ENCODE measurements around the gene FER.

FER gene

DNA sequence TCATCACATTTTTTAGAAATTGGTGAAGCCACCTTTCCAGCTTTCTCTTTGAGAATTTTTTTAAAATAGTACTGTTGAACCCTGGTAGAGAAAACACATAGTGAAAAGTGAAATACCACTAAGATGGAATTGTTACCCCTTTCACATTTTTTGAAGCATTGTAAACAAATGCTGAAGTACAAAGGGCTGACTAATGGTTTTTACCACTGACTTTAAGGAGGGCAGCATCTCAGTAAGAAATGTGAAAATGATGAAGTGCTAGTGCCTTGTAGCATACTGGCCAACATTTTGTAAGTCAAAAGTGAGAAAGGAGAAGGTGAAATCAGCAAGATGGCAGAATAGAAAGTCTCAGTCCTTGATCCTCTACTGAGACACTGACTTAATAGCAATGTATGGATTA is 341.5 kb downstream of the FER start:
- FAIRE-seq (no peak), DNase-seq (ENCODE audit: insufficient read length, low spot score) (no peak)

DNA sequence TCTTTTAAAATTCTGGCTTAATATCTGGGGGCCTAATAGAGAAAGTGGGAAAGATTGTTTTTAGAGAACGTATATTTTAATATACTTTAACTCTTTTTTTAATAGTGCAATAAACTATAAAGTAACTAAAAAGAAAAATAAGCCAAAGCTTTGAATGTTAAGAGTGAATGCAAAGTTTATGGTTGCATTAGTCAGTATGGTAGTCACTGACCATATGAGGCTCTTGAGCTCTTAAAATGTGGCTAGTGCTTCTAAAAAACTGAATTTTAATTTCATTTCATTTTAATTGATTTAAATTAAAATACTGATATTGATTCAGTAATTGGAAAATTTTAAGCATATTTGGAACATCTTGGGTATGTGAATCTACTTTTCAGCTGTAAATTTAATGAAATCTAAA is 351.4 kb downstream of the FER start:
- DNase-seq (ENCODE audit: insufficient read length, low spot score) (no peak), FAIRE-seq (no peak)

DNA sequence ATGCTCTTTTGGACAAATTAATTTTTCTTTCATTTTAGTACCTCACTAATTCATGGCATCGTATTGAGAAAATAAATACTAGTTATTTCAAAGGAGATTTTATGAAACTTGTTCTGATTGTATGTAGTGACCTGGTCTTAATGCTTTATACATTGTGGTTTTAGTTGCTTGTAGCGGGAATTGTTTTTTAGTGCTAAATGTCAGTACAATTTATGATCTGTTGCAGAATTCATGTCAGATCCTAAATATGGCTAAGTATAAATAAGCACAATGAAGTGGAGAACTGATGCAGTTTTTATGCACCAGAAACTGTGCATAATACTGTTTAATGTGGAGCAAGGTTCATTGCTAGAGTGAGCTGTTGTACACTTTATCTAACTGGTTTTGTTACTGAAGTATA is 353.3 kb downstream of the FER start:
- DNase-seq (ENCODE audit: insufficient read length, low spot score): no peak
- FAIRE-seq: no peak

DNA sequence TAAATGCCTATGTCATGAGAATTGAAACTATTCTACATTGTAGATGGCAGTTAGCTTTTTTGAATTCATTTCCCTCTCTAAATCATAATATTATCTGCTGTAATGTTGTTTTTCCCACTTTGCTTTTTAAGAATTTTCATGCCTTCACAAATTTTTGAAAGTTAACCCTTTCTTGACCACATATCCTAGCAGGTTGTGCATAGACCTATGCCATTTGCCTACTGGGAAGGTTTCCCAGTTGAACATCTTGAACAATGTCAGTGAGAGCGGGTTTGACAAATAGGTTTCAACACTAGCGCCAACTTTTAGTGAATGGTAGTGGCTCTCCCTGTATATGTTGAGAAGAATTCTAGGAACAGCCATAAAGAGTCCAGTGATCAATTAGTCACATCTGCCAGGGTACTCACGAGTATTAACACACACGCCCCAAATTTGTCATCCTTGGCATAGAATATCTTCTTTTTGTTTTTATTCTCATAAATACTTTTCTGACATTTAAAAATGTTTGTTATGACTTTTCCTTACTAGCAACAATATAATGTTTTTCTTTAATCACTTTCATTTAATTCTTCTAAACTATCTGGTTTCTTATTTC is 354.5 kb downstream of the FER start:
- FAIRE-seq: no peak
- no peak for DNase-seq (ENCODE audit: insufficient read length, low spot score)

DNA sequence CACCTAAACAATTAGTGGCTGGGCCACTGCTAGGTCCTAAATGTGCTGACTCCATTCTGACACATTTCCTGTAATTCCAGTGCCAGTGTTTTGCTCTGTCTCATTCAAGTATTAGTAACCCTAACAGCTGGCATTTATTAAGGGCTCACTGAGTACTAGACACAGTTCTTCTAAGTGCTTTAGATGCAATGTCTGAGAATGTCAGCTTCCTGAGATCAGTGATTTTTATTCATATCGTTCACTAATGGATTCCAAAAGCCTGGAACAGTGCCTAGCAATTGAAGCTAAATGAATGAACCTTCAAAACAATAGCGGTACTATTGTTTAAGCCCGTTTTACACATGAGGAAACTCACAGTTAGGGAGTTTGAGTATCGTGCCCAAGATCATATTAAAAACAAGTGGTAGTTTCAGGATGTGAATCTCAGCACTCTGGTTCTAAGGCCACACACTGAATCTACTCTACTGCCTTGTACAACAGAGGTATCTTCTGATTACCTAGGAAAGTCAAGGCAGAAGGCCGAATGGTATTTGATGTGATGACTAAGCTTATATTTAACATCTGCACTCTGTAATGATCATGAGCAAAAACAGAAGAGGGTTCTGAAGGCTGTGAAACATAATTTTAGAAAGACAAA is 358.1 kb downstream of the FER start:
- DNase-seq (ENCODE audit: insufficient read length, low spot score): no peak
- no peak for FAIRE-seq

DNA sequence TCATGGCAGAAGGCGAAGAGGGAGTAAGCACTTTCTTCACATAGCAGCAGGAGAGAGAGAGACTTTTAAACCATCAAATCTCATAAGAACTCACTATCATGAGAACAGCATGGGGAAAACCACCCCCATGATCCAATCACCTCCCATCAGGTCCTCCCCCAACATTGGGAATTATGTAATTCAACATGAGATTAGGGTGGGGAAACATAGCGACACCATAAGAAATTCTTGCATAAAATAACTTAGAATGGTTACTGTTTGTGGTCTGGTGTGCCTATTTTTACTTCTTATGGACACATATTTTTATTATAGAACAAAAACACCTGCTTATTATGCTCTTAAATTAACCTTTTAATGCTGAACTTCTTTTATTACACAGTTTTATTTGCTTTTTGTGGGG is 364.0 kb downstream of the FER start:
- DNase-seq (ENCODE audit: insufficient read length, low spot score) (no peak), FAIRE-seq (no peak)

DNA sequence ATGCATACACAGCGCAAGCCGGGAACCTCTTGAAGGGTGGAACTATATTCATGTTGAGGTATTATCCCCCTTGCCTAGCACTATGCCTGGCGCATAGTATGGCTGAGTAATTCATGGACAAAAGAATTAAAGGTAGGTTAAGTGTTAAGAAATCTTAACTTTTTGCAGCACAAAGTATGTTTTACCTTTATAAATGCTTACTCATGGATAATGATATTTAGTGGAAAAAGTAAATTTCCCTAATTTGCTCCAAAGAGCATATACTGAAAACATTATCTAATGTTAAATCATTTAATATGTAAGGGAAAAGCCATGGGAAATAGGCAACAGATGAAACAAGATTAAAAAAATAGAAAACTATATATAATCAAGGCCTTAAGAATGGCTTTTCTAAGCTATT is 365.9 kb downstream of the FER start:
- FAIRE-seq (no peak), DNase-seq (ENCODE audit: insufficient read length, low spot score) (no peak)

DNA sequence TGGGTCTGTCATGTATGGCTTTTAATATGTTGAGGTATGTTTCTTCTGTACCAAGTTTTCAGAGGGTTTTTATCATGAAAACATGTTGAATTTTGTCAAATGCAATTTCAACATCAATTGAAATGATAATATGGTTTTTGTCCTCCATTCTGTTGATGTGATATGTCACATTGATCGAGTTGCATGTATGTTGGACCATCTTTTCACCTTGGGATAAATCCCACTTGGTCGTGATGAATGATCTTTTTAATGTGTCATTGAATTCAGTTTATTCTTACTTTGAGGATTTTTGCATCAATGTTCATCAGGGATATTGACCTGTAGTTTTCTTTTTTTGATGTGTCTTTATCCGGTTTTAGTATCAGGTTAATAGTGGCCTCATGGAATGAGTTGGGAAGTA is 373.5 kb downstream of the FER start:
- DNase-seq (ENCODE audit: insufficient read length, low spot score) (no peak), FAIRE-seq (no peak)

DNA sequence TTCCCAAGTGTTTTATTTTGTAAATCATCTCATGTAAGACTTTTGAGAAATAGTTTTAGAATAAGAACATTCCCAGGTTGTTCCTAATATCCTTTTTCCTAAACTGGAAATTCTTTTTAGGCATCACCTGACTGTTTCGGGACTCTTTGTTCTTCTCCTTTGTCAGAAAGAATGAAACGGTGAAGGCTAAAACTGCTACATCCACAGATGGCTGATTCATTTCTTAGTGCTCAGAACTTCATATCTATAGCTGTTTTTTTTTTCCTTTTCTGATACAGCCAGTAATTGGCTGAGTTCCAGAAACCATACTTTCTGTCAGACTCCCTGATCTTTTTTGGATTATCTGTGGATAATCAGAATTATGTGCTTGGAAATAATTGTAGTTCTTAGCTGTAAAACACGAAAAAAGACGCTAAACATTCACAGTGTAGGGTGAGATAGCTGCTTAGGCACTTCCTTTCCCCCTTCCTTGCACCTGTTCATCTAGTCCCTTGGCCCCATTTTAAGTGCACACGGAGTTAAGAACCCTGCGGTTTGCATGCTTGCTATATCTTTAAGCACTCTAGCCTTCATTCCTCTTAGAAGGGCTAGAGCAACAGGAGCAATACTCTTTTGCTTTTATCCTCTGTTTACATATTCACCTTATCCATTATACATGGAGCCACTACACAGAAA is 378.2 kb downstream of the FER start:
- peak; percentile 49 for FAIRE-seq

DNA sequence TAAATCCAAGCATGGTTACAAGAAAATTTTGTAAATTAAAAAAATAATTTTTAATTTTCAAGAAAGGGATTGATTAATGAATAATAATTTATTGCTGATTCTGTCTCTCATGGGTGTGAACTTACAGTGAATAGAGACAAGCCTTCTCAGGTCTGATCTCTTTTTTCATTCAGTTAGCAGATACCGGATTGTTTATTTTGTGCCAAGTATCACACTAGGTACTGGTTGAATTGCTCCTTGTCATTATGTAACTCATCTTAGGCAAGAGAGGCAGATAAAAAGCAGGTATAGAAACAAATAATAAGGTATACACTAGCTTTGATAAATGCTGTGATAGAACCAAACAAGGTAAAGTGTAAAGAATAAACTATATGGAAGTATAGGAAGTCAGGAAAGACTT is 378.8 kb downstream of the FER start:
- no peak for FAIRE-seq
- DNase-seq (ENCODE audit: insufficient read length, low spot score): no peak

More for the DNA sequence above, 378.2 kb downstream of the FER start:
- no peak for DNase-seq (ENCODE audit: insufficient read length, low spot score)

DNA sequence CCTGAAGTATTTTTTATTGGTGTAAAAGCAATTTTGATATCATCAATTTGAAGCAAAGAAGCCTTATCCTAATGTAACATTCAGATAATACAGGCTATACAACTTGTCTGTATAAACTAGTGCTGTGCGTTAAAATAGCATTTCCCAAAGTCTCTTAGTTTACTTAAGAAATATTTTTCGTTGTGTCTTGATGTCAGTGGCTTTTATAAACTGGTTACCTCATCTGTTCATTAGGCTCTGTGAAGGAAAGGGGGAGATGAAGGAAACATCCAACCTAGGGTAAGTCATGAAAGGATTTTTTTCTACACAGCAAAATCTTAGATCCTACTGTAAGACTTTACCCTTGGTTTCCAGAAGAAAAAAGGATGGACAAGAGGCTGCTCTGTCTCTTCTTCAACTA is 389.2 kb downstream of the FER start:
- DNase-seq (ENCODE audit: insufficient read length, low spot score) (no peak), FAIRE-seq (no peak)

DNA sequence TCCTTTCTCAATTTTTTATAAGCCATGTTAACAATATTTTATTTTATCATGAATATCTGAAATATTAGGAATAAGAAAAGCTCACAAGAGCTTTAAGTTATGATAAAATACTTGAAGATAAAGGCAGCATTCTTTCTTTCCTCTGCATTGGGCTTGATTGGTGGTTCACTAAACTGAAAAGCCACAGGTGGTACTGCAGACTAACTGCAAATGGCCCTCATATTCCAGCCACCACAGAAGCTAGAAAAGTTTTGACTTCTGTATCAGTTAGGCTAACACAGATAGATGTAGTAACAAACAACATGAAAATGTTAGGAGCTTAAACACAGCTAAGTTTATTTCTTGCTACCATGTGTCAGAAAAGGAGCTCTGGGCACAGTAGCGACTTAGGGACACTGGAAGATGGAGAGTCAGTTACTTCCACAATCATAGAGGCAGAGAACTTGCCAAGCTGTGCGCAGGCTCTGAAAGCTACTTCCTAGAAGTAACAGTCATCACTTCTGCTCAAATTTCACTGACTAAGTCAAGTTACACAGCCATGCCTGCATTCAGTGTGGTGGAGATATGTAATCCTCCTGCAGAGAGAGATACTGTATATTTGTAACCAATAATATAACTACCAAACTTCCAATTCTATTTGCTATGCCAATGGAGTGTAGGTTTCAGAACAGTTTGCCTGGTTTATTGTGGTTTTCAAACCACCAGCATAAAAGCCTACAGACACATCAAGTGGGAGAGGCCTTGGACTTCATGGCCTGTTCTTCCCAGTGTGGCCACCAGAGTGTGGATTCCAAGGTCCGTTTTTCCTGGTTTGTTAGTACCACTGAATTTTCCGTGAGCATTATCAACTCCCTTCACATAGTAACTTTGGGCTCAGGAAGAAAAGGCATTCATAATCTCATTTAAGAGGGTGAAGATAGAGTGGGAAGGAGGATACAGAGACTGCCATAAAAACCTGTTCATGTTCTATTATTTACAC is 393.8 kb downstream of the FER start:
- no peak for DNase-seq (ENCODE audit: insufficient read length, low spot score)
- FAIRE-seq: no peak

DNA sequence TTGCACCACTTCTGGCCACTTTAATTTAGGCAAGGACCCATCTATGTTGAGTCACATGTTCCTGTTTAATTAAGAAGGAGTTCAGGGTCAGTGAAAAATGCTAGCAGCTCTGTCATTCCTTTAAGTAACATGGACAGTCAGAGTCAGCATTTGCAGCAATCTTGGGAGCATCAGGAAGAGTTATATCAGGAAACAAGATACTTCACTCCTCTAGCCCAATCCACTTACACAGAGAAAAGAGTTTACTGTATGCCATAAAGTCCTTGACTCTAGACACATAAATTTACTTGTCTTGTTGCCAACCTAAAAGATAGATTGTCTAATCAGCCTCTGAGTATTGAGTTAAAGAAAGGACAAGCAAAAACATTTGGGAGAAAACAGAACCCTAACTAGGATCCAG is 395.3 kb downstream of the FER start:
- FAIRE-seq (no peak), DNase-seq (ENCODE audit: insufficient read length, low spot score) (no peak)

DNA sequence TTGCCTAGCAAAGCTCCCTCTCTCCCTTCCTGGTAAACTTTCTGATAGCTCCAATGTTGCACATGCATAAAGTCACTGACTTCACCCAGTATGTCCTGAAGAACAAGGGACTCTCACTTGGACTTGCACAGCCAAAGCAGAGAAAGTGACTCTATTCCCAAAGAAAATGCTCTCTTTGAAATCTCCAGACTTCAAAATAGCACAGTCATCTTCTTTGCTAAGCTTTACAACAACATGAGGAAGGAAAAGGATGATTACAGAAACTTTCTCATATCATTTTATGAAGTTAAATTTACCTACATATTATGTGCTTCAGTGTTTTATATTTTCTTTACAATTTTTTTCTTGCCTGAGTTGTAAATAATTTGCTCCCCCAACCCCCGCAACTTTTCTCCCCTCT is 397.4 kb downstream of the FER start:
- FAIRE-seq: no peak

DNA sequence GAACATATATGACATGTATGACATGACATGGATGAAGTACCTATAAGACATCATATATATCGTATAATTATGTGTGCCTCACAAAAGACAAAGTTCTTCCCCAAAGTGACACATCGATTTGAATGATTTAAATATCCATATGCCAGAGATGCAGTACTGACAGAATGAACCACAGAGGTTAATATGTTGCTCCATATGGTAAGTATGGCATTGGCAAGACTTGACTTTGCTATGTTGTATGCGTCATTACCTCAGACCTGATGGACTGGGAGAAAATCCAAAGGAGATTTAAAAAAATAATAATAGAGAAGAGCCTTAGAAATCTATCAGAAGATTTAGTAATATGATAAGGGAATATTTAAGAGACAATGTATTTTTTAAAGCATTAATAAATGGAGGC is 398.9 kb downstream of the FER start:
- FAIRE-seq (no peak), DNase-seq (ENCODE audit: insufficient read length, low spot score) (no peak)

More for the DNA sequence above, 397.4 kb downstream of the FER start:
- DNase-seq (ENCODE audit: insufficient read length, low spot score): no peak

DNA sequence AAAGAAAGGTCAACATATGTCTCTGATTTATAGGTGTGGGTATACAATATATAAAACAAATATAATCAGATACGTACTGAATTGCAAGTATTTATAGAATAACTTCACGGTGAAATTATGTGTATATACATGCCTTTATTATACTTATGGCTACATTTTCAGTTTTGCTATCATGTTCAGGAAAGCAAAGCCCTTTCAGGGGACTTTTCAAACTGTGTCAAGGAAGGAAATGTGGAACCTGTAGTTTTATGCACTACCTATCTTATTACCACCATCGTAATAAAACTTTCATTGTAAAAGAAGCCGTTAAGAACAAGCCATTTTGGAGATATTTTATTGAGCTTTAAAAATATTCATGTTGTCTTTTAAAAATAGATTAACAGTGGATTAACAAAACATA is 404.9 kb downstream of the FER start:
- DNase-seq (ENCODE audit: insufficient read length, low spot score) (no peak), FAIRE-seq (no peak)

DNA sequence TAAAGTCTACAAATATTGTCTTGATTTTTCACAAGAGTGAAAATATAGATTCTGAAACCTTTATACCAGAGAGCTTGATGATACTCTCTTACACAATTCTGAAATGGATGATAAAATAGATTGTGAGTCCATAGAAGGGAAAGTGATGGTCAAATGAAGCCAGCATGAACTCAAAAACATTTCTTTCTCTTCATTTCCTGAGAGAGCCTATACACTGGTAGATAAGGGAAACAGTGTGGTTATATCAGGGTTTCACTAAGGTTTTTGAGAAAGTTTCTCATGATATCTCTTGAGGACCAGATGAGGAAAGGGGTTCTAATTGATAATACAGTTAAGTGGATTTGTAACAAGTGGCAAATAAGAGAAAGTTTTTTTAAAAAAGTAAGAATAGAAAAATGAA is 407.9 kb downstream of the FER start:
- FAIRE-seq (no peak), DNase-seq (ENCODE audit: insufficient read length, low spot score) (no peak)

DNA sequence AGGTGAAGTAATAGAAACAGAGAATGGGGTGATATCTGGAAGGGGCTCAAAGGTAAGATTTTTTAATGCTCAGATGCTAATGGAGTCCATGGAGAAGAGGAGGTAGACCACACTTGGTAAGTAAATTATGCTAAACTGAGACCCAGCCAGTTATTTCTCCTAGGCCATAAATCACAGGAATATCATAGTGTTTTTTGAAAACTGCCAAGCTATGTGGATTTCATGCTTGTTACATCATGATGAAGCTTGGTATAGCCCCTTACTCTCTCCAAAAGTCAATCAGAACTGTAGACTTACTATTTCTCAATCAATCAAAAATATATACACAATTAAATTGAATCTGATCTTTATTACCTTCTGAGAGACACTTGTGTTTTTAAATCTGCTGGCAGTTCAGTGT is 409.2 kb downstream of the FER start:
- FAIRE-seq (no peak), DNase-seq (ENCODE audit: insufficient read length, low spot score) (no peak)

DNA sequence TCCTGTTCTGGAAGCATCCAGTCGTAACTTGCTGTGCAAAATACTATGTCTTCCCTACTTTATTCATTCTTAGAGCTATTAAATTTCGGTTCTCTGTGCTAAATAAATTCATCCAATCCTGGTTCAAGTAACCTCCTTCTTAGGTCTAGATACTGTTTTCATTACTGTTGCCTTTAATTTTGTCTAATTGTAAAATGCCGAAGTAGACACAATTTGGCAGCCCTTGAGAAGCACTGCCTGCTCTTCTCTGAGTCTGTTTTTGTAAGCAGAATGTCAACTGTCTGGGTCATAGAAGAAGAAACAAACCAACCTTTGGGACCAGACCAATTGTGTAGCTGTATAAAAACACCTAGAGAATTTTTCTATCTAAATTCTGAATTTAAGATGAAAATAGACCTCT is 412.8 kb downstream of the FER start:
- FAIRE-seq (peak; percentile 42), DNase-seq (ENCODE audit: insufficient read length, low spot score) (no peak)

DNA sequence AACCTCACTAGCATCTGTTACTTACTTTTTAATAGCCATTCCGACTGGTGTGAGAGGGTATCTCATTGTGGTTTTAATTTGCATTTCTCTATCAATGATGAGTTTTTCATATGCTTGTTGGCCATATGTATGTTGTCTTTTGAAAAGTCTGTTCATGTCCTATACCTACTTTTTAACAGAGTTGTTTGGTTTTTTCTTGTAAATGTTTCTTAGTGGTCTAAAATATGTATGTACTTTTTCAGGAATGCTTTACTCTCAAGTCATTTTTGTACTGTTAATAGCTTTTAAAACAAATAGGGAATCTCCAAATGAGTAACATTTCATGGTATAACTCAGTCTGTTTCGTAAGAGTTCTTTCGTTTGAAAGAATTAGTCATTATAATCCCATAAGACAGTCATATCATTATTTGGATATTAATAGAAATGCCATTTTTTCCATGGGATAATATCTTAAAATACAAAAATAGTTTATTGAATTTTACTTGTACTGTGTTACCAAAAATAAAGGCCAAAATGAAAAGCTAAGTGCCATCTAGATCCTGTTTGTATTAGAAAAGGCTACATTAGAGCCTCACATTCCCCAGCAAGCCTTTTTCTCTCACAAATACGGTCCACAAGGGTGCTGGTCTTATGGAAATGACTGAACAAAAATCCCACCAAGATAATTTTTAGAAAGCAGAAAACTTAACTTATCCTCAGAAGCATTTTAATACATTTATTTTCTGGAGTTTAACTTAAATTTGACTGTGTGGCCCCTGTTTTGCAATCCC is 414.4 kb downstream of the FER start:
- DNase-seq (ENCODE audit: insufficient read length, low spot score) (no peak), FAIRE-seq (no peak)

DNA sequence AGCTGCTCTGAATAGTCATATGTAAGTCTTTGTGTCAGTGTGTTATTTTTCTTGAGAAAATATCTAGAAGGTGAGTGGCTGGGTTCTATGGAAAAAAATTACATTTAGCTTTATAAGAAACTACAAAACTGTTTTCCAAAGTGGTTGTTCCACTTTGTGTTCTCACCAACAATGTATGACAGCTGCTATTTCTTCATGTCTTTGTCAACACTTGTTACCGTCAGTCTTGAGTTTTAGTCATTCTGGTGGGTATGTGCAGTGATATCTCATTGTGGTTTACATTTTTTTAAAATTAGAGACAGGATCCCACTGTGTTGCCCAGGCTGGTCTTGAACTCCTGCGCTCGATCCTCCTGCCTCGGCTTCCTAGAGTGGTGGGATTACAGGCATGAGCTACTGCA is 415.6 kb downstream of the FER start:
- DNase-seq (ENCODE audit: insufficient read length, low spot score) (no peak), FAIRE-seq (peak; percentile 28)
